Endothelial cell of umbilical vein (primary cell): ENCODE results near the gene NSMCE1. TPM values are rescaled to one million over a fixed set of nuclear protein-coding genes. Genes with fewer than 3 reads are reported as not detected.

Source experiments
- BruUV-seq: library from RNA; stranded (reverse); fragments of 400-500 nt; replicated peaks from 2 replicates; lab custom pipeline; 2021; lab: Mats Ljungman, UMichigan
- CTCF ChIA-PET: fragments of 300-600, 350-600 bp; sonication (Branson Sonifier 250); formaldehyde crosslinking; loops from one replicate; lab custom pipeline; 2021; ENCODE audit warnings: antibody characterized with exemption, inconsistent platforms; lab: Charles Lee
- POLR2A ChIA-PET: fragments of 300-600, 350-600 bp; sonication (Branson Sonifier 250); formaldehyde crosslinking; loops from one replicate; lab custom pipeline; 2021; ENCODE audit warnings: antibody characterized with exemption, inconsistent platforms; lab: Charles Lee
- DNase-seq: peaks from one replicate; pipeline ENCODE4 v3.0.0-alpha.2; 2011; ENCODE audit warnings: low read depth, low spot score
- FAIRE-seq: peaks from 2 replicates; lab custom pipeline; 2011; peaks lifted over from hg19 to GRCh38; lab: Jason Lieb, UNC
- H2AFZ ChIP-seq: 2 replicates; pipeline ENCODE4 v1.6.0; 2012; ENCODE audit warnings: low read depth, low read length, control low read depth, inconsistent platforms
- H3K27ac ChIP-seq: 2 replicates; pipeline ENCODE4 v1.5.1; 2011; ENCODE audit warnings: low read depth, mild to moderate bottlenecking, control low read depth, low read length, moderate library complexity; ENCODE audit not compliant: insufficient read depth
- H3K27me3 ChIP-seq, 2 experiments: 2 replicates each; pipeline versions ENCODE4 v1.6.0 to v1.6.1; 2011; ENCODE audit warnings: low read length in 2 of 2, mixed read lengths in 1 of 2; ENCODE audit not compliant: control insufficient read depth in 2 of 2, insufficient read depth in 2 of 2
- H3K36me3 ChIP-seq, 2 experiments: 2 replicates in 1 of 2; 3 replicates in 1 of 2; pipeline ENCODE4 v1.5.1; 2011; ENCODE audit warnings: low read length in 2 of 2, mild to moderate bottlenecking in 1 of 2, moderate library complexity in 1 of 2; ENCODE audit not compliant: control insufficient read depth in 2 of 2, insufficient read depth in 2 of 2; ENCODE audit errors: extremely low read depth in 1 of 2
- H3K4me1 ChIP-seq: 3 replicates; pipeline ENCODE4 v1.5.1; 2011; ENCODE audit warnings: mild to moderate bottlenecking, low read length; ENCODE audit not compliant: control insufficient read depth, insufficient read depth; ENCODE audit errors: extremely low read depth
- H3K4me2 ChIP-seq: 2 replicates; pipeline ENCODE4 v1.6.1; 2011; ENCODE audit warnings: low read length, control low read depth, mixed read lengths; ENCODE audit not compliant: insufficient read depth
- H3K4me3 ChIP-seq, 3 experiments: fragments of 200-600 bp in 1 of 3; sonication (generic), shearing (Covaris generic) in 1 of 3; replicated peaks in 1 of 3; 2 replicates each; pipeline ENCODE4 v1.5.1; 2011 to 2016; ENCODE audit warnings: control low read depth in 3 of 3, low read length in 3 of 3, mild to moderate bottlenecking in 2 of 3, inconsistent platforms in 1 of 3, low read depth in 1 of 3, moderate library complexity in 1 of 3; ENCODE audit not compliant: insufficient read depth in 1 of 3
- H3K79me2 ChIP-seq: 2 replicates; pipeline ENCODE4 v1.6.0; 2012; ENCODE audit warnings: low read length, inconsistent platforms; ENCODE audit not compliant: control insufficient read depth, insufficient read depth
- H3K9ac ChIP-seq: replicated peaks from 2 replicates; pipeline ENCODE3; 2011; ENCODE audit warnings: low read length, control low read depth; ENCODE audit not compliant: insufficient read depth; ENCODE audit errors: extremely low read depth
- H3K9me1 ChIP-seq: replicated peaks from 3 replicates; pipeline ENCODE4 v1.6.0; 2011; ENCODE audit warnings: mild to moderate bottlenecking, low read length; ENCODE audit not compliant: control insufficient read depth, insufficient read depth; ENCODE audit errors: extremely low read depth
- H3K9me3 ChIP-seq: replicated peaks from 2 replicates; pipeline ENCODE4 v1.5.1; 2012; ENCODE audit warnings: low read length, inconsistent platforms; ENCODE audit not compliant: control insufficient read depth, insufficient read depth
- H4K20me1 ChIP-seq: replicated peaks from 2 replicates; pipeline ENCODE3; 2011; ENCODE audit warnings: mild to moderate bottlenecking, low read length; ENCODE audit not compliant: control insufficient read depth, insufficient read depth; ENCODE audit errors: extremely low read depth
- CTCF ChIP-seq, 2 donors: IDR thresholded peaks; 1 replicate in 1 of 2; 2 replicates in 1 of 2; pipeline ENCODE4 v1.5.1; 2011; ENCODE audit warnings: low read length in 2 of 2, mild to moderate bottlenecking in 2 of 2, moderate library complexity in 2 of 2, control low read depth in 1 of 2, inconsistent platforms in 1 of 2, low read depth in 1 of 2; ENCODE audit not compliant: insufficient read depth in 1 of 2; ENCODE audit errors: extremely low read depth in 1 of 2
- EZH2 ChIP-seq: IDR thresholded peaks from 2 replicates; pipeline ENCODE4 v1.6.1; 2012; ENCODE audit warnings: borderline replicate concordance, low read depth, mild to moderate bottlenecking, moderate library complexity, low read length, inconsistent platforms; ENCODE audit not compliant: severe bottlenecking
- FOS ChIP-seq: IDR thresholded peaks from 2 replicates; pipeline ENCODE4 v1.6.1; 2011; ENCODE audit warnings: mild to moderate bottlenecking, low read length, moderate library complexity, borderline replicate concordance; ENCODE audit not compliant: insufficient read depth
- GATA2 ChIP-seq: IDR thresholded peaks from 2 replicates; pipeline ENCODE4 v1.7.0; 2011; ENCODE audit warnings: low read depth, mild to moderate bottlenecking, moderate library complexity, mixed read lengths, low read length; ENCODE audit not compliant: insufficient read length, insufficient read depth
- JUN ChIP-seq: IDR thresholded peaks from 2 replicates; pipeline ENCODE4 v1.6.1; 2011; ENCODE audit warnings: borderline replicate concordance, low read depth; ENCODE audit not compliant: insufficient read length, insufficient read depth
- MAX ChIP-seq: IDR thresholded peaks from 2 replicates; pipeline ENCODE4 v1.6.1; 2011; ENCODE audit not compliant: insufficient read depth, insufficient read length
- MYC ChIP-seq: IDR thresholded peaks from one replicate; pipeline ENCODE4 v1.6.1; 2011; ENCODE audit warnings: mild to moderate bottlenecking, low read depth, low read length
- POLR2A ChIP-seq: IDR thresholded peaks from 2 replicates; pipeline ENCODE4 v1.6.1; 2012; ENCODE audit warnings: low read depth, mild to moderate bottlenecking, control low read depth, low read length
- POLR2AphosphoS5 ChIP-seq: IDR thresholded peaks from 2 replicates; pipeline ENCODE4 v1.6.1; 2012; ENCODE audit warnings: low read depth, mild to moderate bottlenecking, control low read depth, low read length, moderate library complexity; ENCODE audit not compliant: insufficient read depth
- dilution Hi-C: fragments of 300-500 bp; cut with MboI; formaldehyde crosslinking; loops from one replicate; pipeline ENCODE4 v1.15.0; 2019; ENCODE audit warnings: low sequenced_read_pairs; ENCODE audit not compliant: extremely low pct_ligation_motif_present
- intact Hi-C: fragments of 100-400 bp; cut with micrococcal nuclease; formaldehyde crosslinking; loops from one replicate; pipeline ENCODE4 v1.10.0; 2022
- polyA plus RNA-seq, 4 experiments: library from polyadenylated mRNA; depleted of rRNA in 3 of 4; stranded (reverse) in 3 of 4; unstranded in 1 of 4; fragments of >200 nt; gene quantifications; 2 replicates each; pipeline versions ENCODE4 v1.2.1 to v1.2.3, GENCODE V29; 2011 to 2012; ENCODE audit warnings: missing spikeins in 1 of 4
- total RNA-seq: library from RNA; stranded (reverse); gene quantifications from 2 replicates; pipeline ENCODE4 v1.2.3, GENCODE V29; 2021

The NSMCE1 gene
- total and polyA plus RNA-seq, 2 donors (not counting 3 experiments of a cell fraction or from before 2014, with no cell fraction given): 23.8 to 42.0 TPM

GRCh38 chr16:27224741-27225300, 43.8 kb downstream of the NSMCE1 start:
- no peaks in the 10 kb centered on the region for H3K4me1 ChIP-seq
- no peak overlapping the region for H2AFZ ChIP-seq
- no peaks in the 10 kb centered on the region for H3K27me3 ChIP-seq
- ChIA-PET CTCF (interaction anchor here (1.0 to 3.7 kb wide), 3 partner anchors 10 to 142 kb away, joined by 3 to 41 read pairs (median 15); no protein-coding TSS in a partner anchor), POLR2A (interaction anchor here (1.0 kb wide), 1 partner anchor 14 kb away, joined by 3 read pairs; no protein-coding TSS in a partner anchor)
- DNase-seq (no peak), FAIRE-seq (no peak)
- H3K9me1 ChIP-seq: no peaks in the 10 kb centered on the region
- H3K9me3 ChIP-seq: no peaks in the 10 kb centered on the region
- no peaks in the 10 kb centered on the region for H3K79me2 ChIP-seq
- no peak overlapping the region for H3K4me2 ChIP-seq
- BruUV-seq: no TSS peak
- H3K9ac ChIP-seq: no peak overlapping the region
- H3K27ac ChIP-seq: no peak overlapping the region
- H4K20me1 ChIP-seq: no peaks in the 10 kb centered on the region
- no peak overlapping the region for H3K4me3 ChIP-seq
- H3K36me3 ChIP-seq: peaks cover 0 to 6% of the 10 kb centered on the region in 2 experiments
- intact Hi-C loops (no loop called here), dilution Hi-C loops (no loop called here)
- TF ChIP-seq POLR2A (no peak), POLR2AphosphoS5 (no peak), EZH2 (no peak), MAX (no peak), JUN (no peak), FOS (no peak), CTCF (IDR thresholded peaks at IDR 0.05; ENCODE audit: extremely low read depth in 1 of 2, insufficient read depth in 1 of 2, low read depth in 1 of 2, low read length in 2 of 2) (no peak), MYC (no peak), GATA2 (no peak)
